ENCODE results near the gene ADSL. TPM values are rescaled to one million over a fixed set of nuclear protein-coding genes. Genes with fewer than 3 reads are reported as not detected.
A peak's percentile ranks its signal among the peaks of the same experiment; 100 is the strongest.

Gene ADSL
- total and polyA plus RNA-seq, 2 donors (not counting 1 experiment from before 2014, with no cell fraction given) = 67.0 to 89.8 TPM

- no peak for DNase-seq (ENCODE audit: low read depth in 2 of 2)
- TF ChIP-seq EZH2 (IDR thresholded peaks at IDR 0.05; ENCODE audit: low read length, missing control alignments) (no peak), CTCF (conservative IDR thresholded peaks at IDR 0.05 in 1 of 2, IDR thresholded peaks at IDR 0.05 in 1 of 2; ENCODE audit: low read depth in 1 of 2, low read length in 2 of 2) (no peak)
- no peaks in the 10 kb centered on the region for H4K20me1 ChIP-seq (ENCODE audit: control insufficient read depth, extremely low read depth, insufficient read depth, low read length)
- no peak overlapping the region for H2AFZ ChIP-seq (ENCODE audit: low read length)
- H3K4me3 ChIP-seq (replicated peaks in 1 of 4; ENCODE audit: control extremely low read depth in 1 of 4, insufficient read depth in 1 of 4, low read depth in 3 of 4, low read length in 4 of 4) = no peak overlapping the region
- no peaks in the 10 kb centered on the region for H3K4me1 ChIP-seq (ENCODE audit: control insufficient read depth, extremely low read depth, insufficient read depth, low read length)
- no peaks in the 10 kb centered on the region for H3K9me3 ChIP-seq (ENCODE audit: control insufficient read depth, insufficient read depth, low read depth, low read length)
- no peak overlapping the region for H3K27ac ChIP-seq (ENCODE audit: insufficient read depth, low read length)
- no peaks in the 10 kb centered on the region for H3K79me2 ChIP-seq (ENCODE audit: control insufficient read depth, insufficient read depth, low read length)
- no peaks in the 10 kb centered on the region for H3K27me3 ChIP-seq (ENCODE audit: control insufficient read depth, insufficient read depth, low read length)
- H3K9ac ChIP-seq (ENCODE audit: insufficient read depth, low read length) = no peak overlapping the region
- H3K4me2 ChIP-seq (ENCODE audit: extremely low read depth, insufficient read depth, low read length) = no peak overlapping the region
- peaks cover 14% of the 10 kb centered on the region for H3K36me3 ChIP-seq (ENCODE audit: control insufficient read depth, insufficient read depth, low read length)
Observed at GRCh38 chr22:40320687-40321086, 25.6 kb upstream of the ADSL start.

GRCh38 chr22:40322021-40322420 is 24.3 kb upstream of the ADSL start:
- DNase-seq (ENCODE audit: low read depth in 2 of 2) = peak in 1 of 2 donors; percentile 12
- H3K79me2 ChIP-seq (ENCODE audit: control insufficient read depth, insufficient read depth, low read length) = no peaks in the 10 kb centered on the region
- H3K4me1 ChIP-seq (ENCODE audit: control insufficient read depth, extremely low read depth, insufficient read depth, low read length) = peaks cover 3% of the 10 kb centered on the region
- no peak overlapping the region for H3K9ac ChIP-seq (ENCODE audit: insufficient read depth, low read length)
- no peak overlapping the region for H3K27ac ChIP-seq (ENCODE audit: insufficient read depth, low read length)
- no peaks in the 10 kb centered on the region for H4K20me1 ChIP-seq (ENCODE audit: control insufficient read depth, extremely low read depth, insufficient read depth, low read length)
- no peaks in the 10 kb centered on the region for H3K27me3 ChIP-seq (ENCODE audit: control insufficient read depth, insufficient read depth, low read length)
- no peak overlapping the region for H2AFZ ChIP-seq (ENCODE audit: low read length)
- no peaks in the 10 kb centered on the region for H3K9me3 ChIP-seq (ENCODE audit: control insufficient read depth, insufficient read depth, low read depth, low read length)
- no peak overlapping the region for H3K4me2 ChIP-seq (ENCODE audit: extremely low read depth, insufficient read depth, low read length)
- H3K4me3 ChIP-seq (replicated peaks in 1 of 4; ENCODE audit: control extremely low read depth in 1 of 4, insufficient read depth in 1 of 4, low read depth in 3 of 4, low read length in 4 of 4) = no peak overlapping the region
- H3K36me3 ChIP-seq (ENCODE audit: control insufficient read depth, insufficient read depth, low read length) = peaks cover 11% of the 10 kb centered on the region
- TF ChIP-seq CTCF (conservative IDR thresholded peaks at IDR 0.05 in 1 of 2, IDR thresholded peaks at IDR 0.05 in 1 of 2; ENCODE audit: low read depth in 1 of 2, low read length in 2 of 2) (no peak), EZH2 (IDR thresholded peaks at IDR 0.05; ENCODE audit: low read length, missing control alignments) (no peak)

GRCh38 chr22:40322818-40323447 is 23.4 kb upstream of the ADSL start:
- no peak overlapping the region for H3K9ac ChIP-seq (ENCODE audit: insufficient read depth, low read length)
- H3K4me1 ChIP-seq (ENCODE audit: control insufficient read depth, extremely low read depth, insufficient read depth, low read length) = peaks cover 7% of the 10 kb centered on the region
- no peak overlapping the region for H2AFZ ChIP-seq (ENCODE audit: low read length)
- no peak for DNase-seq (ENCODE audit: low read depth in 2 of 2)
- H3K27me3 ChIP-seq (ENCODE audit: control insufficient read depth, insufficient read depth, low read length) = no peaks in the 10 kb centered on the region
- H3K4me3 ChIP-seq (replicated peaks in 1 of 4; ENCODE audit: control extremely low read depth in 1 of 4, insufficient read depth in 1 of 4, low read depth in 3 of 4, low read length in 4 of 4) = no peak overlapping the region
- no peaks in the 10 kb centered on the region for H3K79me2 ChIP-seq (ENCODE audit: control insufficient read depth, insufficient read depth, low read length)
- TF ChIP-seq EZH2 (IDR thresholded peaks at IDR 0.05; ENCODE audit: low read length, missing control alignments) = no peak
- no peak for TF ChIP-seq CTCF (conservative IDR thresholded peaks at IDR 0.05 in 1 of 2, IDR thresholded peaks at IDR 0.05 in 1 of 2; ENCODE audit: low read depth in 1 of 2, low read length in 2 of 2)
- no peak overlapping the region for H3K27ac ChIP-seq (ENCODE audit: insufficient read depth, low read length)
- H4K20me1 ChIP-seq (ENCODE audit: control insufficient read depth, extremely low read depth, insufficient read depth, low read length) = no peaks in the 10 kb centered on the region
- H3K36me3 ChIP-seq (ENCODE audit: control insufficient read depth, insufficient read depth, low read length) = peaks cover 10% of the 10 kb centered on the region
- no peaks in the 10 kb centered on the region for H3K9me3 ChIP-seq (ENCODE audit: control insufficient read depth, insufficient read depth, low read depth, low read length)
- no peak overlapping the region for H3K4me2 ChIP-seq (ENCODE audit: extremely low read depth, insufficient read depth, low read length)

Measured in fibroblast of lung (primary cell).